Activated CD4-positive, alpha-beta T cell treated with anti-CD3 and anti-CD28 coated beads, Interleukin-2, Interleukin-6, amounts not matched to agents 100 ng/mL and 50 ng/mL, durations not matched to agents 16 hours and 8 hours (primary cell): Measurements from ENCODE around the gene ZBTB20.

Experiments used
- DNase-seq: peaks from one replicate; pipeline ENCODE4 v3.0.0-alpha.2; 2020

The ZBTB20 gene

GRCh38 chr3:114338651-114339357, 808.3 kb downstream of the ZBTB20 start:
- DNase-seq: no peak

- DNase-seq: no peak
These were observed 810.2 kb downstream of the ZBTB20 start for GRCh38 chr3:114336857-114337256.

GRCh38 chr3:114336122-114336697, 810.9 kb downstream of the ZBTB20 start:
- DNase-seq: no peak

- DNase-seq: no peak
These were observed 813.2 kb downstream of the ZBTB20 start for GRCh38 chr3:114333923-114334240.

GRCh38 chr3:114333180-114333922, 813.7 kb downstream of the ZBTB20 start:
- DNase-seq: no peak

GRCh38 chr3:114332342-114333179, 814.5 kb downstream of the ZBTB20 start:
- DNase-seq: no peak

GRCh38 chr3:114331710-114332109, 815.4 kb downstream of the ZBTB20 start:
- DNase-seq: no peak

- no peak for DNase-seq
These were observed 816.1 kb downstream of the ZBTB20 start for GRCh38 chr3:114331007-114331406.

- DNase-seq: no peak
These were observed 817.3 kb downstream of the ZBTB20 start for GRCh38 chr3:114329823-114330222.

- no peak for DNase-seq
These were observed 818.7 kb downstream of the ZBTB20 start for GRCh38 chr3:114328345-114328744.

GRCh38 chr3:114327665-114328064, 819.4 kb downstream of the ZBTB20 start:
- no peak for DNase-seq

GRCh38 chr3:114323546-114324254, 823.4 kb downstream of the ZBTB20 start:
- no peak for DNase-seq

GRCh38 chr3:114320246-114320645, 826.8 kb downstream of the ZBTB20 start:
- DNase-seq: no peak

- no peak for DNase-seq
These were observed 827.6 kb downstream of the ZBTB20 start for GRCh38 chr3:114319453-114319852.

- no peak for DNase-seq
These were observed 828.8 kb downstream of the ZBTB20 start for GRCh38 chr3:114318295-114318694.

- no peak for DNase-seq
These were observed 832.8 kb downstream of the ZBTB20 start for GRCh38 chr3:114314282-114314681.

GRCh38 chr3:114313426-114313825, 833.7 kb downstream of the ZBTB20 start:
- DNase-seq: no peak

GRCh38 chr3:114310695-114311094, 836.4 kb downstream of the ZBTB20 start:
- DNase-seq: no peak

GRCh38 chr3:114308830-114309229, 838.3 kb downstream of the ZBTB20 start:
- DNase-seq: peak; percentile 80

- DNase-seq: no peak
These were observed 838.7 kb downstream of the ZBTB20 start for GRCh38 chr3:114308377-114308776.

GRCh38 chr3:114307832-114308231, 839.3 kb downstream of the ZBTB20 start:
- DNase-seq: no peak

GRCh38 chr3:114307222-114307830, 839.8 kb downstream of the ZBTB20 start:
- no peak for DNase-seq
